Fibroblast of skin of back (primary cell): Measurements from ENCODE around the gene FLNA.
"Not testable (repeated sequence)": the region's sequence is repeated elsewhere in the genome, so short reads cannot be mapped to it uniquely, and the experiment has no call there.

ENCODE experiments used
- DNase-seq: peaks from one replicate; pipeline ENCODE4 v3.0.0-alpha.2; 2013

Gene FLNA

DNA sequence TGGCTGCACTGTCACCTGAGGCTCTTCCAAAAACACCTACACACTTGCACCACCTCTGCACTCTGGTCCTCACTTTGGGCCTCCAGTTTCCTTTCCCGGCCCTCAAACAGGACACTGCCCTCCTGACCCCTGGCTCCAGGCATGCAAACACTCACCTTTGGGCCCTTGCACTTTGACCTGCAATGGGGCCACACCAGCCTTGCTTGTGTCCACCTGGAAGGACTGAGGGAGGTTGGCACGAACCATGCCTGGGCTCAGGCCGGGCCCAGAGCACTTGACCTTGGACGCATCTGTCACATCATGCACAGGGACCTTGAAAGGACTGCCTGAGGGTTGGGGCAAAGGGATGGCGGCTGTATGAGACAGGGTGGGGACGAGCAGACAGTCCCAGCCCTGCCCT is 15.6 kb downstream of the FLNA start:
- DNase-seq: no peak

DNA sequence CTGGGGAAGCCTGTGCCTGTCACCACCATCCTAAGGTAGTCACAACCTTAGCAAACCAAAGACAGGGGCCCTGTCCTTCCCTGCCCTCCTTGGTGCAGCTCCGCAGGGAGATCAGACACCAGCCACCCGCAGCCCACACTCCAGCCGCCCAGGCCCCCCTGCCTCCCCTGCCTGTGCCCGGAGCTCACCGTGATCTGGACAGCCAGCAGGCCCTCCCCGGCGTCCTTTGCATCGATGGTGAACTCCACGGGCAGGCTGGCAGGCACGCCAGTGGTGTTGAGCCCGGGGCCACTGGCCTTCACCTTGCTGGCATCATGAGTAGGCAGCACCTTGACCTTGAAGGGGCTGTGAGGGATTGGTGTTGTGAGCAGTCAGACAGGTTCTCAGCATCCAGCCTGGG is 16.4 kb downstream of the FLNA start:
- DNase-seq: no peak

DNA sequence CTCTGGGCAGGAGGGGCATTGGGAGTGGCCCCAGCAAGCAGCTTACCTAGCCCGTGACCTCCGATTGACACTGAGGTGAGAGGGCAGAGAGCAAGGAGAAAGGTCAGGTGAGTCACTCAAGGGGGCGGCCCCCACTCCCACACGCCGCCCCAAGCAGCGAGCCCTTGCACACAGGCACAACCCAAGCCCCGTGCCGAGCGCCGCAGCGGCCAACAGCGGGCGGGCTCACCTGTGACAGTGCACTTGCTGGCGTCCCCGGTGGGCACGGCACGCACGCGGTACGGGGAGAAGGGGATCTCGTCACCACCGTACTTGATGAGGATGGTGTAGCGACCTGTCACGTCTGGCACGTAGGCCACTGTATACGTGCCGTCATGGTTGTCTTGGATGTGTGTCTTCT is 17.2 kb downstream of the FLNA start:
- DNase-seq: no peak

DNA sequence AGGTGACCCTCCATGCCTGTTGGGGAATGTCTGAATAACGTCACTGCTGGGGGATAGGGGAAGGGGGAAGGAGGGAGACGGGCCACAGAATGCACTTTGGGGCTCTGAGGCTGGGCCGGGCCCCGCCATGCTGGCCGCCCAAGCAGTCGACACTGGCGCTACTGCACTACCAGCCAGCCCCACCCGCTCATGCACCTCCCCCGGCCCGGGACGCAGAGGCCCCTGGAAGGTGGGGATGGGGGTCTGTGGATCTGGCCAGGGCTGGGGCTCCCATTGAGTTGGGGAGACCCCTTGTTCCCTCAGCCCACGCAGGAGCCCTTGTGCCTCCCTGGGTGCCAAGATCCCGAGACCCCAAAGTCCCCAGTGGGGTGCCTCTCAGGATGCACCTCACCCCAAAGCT is 17.8 kb downstream of the FLNA start:
- DNase-seq: no peak

DNA sequence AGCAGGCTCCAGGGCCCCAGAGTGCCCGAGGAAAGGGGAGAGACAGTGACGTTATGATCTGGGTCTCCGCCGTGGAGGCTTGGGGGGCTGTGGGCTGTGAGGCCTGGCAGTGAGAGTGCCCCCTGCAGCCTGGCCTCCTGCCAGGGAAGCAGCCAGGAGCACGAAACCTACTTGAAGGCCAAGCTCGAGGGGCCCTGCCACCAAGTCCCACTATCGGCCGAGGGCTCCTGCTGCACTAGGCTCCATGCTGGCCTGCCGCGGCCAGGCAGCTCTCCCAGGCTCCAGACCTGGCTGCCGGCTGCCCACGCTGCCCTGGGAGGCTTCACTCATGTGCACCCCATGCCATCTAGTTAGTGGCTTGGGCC is 18.7 kb downstream of the FLNA start:
- DNase-seq: no peak

DNA sequence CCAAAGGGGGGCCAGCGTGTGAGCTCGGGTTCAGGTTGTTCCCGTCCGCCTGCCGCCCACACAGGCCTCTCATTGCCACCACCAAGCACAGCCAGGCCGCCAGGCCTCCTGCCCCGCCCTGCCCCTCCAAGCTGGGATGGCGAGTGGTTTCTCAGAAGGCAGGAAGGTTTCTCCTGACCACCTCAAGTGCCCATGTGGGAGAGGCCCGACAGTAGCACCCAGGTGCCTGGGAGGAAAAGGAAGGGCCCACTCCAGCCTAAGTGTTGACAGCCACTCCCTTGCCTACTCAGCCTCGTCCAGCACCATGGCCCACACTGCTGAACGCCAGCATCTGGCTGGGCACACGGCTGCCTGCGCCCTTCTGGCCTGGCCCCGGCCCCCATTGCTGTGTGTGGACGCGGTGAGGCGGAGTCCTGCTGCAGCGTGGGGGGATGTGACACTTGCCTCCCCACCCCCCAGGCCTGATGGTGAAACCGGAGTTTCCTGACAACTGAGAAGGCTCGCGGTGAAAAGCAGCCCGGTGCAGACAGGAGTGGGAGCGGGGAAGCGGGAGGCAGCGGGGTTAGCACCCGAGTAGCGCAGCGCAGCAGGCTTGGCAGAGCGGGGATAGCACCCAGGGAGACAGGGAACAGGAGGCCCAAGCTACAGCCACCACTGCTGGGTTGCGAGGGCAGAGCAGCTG is 19.2 kb downstream of the FLNA start:
- DNase-seq: no peak

DNA sequence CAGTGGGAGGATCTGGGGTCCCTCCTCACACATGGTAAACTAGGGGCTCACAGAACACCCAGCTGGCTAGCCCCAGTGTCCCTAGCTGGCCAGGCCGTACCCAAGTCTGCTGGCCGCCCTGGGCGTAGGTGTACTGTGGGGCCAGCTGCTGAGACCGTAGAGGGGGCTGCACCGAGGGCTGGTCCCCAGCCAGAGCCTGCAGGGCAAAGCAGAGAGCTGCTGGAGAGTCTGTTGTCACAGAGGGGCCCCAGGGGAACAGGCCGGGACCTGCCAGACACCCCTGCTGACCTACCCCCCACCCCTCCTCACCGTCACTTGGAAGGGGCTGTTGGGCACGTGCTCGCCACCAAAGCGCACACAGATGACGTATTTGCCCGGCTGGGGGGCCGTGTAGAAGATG is 19.9 kb downstream of the FLNA start:
- DNase-seq: no peak

DNA sequence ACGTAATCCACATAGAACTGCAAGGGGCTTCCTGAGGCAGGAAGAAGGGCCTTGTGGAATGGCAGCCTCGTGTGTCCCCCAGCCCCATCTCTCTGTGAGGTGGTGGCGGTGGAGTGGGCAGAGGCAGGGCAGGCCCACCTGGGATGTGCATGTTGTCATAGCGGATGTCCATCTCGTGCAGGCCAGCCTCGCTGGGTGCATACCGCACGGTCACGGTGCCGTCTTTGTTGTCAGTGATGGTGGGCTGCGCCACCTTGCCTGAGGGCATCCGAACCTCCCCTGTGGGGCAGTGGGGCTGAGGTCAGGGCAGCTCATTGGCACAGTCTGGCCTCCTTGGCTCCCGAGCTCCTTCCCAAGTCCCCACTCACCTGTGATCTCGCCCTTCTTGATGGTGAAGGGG is 20.4 kb downstream of the FLNA start:
- no peak for DNase-seq

DNA sequence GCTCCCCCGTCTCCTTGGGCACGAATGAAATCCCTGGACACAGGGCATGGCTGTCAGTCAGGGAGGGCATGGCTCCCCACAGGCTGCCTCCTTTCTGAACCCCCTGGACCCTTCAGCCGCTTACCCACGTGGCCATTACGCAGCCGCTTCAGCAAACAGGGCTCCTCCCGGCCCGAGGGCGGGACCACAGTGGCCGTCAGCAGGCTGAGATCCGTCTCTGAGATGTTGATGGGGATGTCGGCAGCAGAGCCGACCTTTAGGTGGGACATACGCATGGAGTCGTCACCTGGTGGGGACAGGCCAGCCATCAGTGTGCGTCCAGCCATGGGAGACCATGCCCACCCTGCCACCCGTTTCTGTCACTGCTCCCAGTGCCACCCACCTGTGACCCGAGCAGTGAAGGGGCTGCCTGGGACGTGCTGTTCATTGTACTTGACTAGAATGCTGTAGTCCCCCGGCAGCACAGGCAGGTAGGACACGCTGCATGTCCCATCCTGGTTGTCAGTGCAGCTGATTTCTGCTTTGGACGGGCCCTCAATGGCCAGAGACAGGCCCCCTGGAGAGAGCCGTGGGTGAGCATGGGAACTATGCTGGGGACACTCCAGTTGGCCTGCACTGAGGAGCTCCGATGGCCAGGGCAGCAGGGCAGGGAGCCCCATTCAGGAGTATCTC is 21.1 kb downstream of the FLNA start:
- DNase-seq: peak; percentile 0

DNA sequence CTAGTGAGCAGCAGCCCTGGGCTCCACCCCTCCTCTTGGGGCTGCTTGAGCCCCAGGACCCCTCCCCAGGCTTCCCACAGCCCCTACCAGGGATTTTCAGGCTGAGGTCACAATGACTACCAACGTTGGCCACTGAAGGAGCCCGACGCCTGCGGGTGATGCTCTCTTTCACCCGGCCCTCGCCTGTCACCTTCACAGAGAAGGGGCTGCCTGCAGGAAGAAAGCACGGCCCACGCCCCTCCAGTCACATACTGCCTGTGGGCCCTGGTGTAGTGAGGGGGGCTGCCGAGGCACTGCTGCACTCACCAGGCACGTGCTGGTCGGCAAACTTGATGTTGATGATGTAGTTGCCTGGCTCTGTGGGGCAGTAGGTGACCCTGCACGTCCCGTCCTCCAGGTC is 22.0 kb downstream of the FLNA start:
- DNase-seq: peak; percentile 0

DNA sequence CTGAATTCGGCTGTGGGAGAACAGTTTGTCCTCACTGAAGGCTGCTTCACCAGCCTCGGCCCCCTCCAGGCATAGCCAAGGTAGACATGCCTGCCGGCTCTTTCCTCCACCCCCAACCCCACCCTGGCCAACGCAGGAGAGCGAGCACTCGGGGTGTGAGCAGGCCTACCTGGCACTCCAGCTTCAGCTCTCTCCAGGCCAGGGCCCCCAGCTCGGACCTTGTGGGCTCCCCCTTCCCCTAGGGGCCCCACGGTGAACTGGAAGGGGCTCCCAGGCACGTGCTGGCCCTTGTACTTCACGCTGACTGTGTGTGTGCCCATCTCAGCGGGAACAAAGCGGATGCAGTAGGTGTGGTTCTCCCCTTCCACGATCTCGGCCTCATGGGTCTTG is 22.4 kb downstream of the FLNA start:
- DNase-seq: no peak

DNA sequence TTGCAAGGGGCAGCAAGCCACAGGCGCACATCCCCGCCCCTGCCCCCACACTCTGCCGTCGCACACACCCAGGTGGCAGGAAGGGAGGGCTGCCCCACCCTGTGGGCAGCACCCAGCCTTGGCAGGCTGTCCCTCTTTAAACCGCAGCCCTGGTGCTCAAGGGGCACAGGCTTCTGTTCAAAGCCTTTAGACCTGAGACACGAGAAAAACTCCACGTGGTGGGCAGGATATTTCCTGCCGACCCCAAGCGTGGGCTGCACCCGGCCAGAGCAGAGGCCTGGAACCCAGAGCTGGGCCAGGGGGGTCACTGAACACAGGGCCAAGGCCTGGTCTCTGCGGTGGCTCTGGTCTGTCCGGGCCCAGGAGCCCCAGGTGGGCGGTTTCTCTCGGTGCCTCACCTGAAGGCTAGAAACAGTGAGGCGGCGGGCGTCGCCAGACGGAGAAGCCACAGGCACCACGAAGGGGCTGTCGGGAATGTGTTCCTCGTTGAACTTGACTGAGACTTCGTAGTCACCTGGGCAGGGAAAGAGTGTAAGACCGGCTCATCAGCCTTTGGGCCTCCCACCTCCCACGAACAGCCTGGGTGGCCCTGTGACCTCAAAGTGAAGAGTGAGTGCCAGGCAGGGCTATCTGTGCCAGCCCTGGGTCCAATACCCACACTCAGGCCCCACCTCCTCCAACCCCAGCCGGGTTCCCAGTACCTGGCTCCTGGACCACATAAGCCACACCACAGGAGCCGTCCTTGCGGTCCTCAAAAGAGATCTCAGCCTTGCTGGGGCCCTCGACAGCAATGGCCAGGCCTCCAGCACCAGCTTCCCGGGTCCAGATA is 23.0 kb downstream of the FLNA start:
- DNase-seq: peak; percentile 1

DNA sequence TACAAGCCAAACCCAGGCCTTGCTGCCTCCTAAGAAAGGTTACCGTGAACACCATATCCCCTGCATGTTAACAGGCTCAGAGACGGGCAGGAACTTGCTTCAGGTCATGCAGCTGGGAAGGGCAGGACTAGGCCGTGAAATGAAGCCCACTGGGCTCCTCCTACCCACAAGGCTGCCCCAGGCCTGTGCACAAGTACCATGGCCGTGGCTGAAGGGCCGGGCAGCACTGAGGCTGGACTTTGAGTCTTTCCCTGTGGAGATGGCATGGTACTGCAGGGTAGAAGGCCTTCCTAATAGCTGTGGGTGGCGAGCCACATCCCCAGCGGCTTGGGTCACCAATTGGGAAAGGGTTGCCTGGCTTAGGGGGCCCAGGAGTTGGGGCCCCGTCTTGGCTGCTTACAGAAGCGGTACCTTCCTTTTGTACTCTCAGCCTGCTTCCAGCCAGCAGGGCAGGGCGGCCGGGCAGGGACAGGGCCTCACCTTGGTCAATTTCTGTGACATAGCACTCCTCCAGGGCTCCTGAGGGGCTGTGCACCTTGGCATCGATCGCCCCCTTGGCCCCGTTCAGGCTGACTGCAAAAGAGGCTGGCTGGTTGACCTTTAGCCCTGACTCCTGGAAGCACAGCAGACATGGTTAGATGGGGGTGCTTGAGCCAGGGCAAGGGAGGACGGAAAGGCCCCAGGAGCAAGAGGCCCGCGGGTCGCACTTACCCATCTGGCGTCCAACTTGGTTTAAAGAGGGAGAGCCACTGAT is 23.8 kb downstream of the FLNA start:
- peak; percentile 7 for DNase-seq

DNA sequence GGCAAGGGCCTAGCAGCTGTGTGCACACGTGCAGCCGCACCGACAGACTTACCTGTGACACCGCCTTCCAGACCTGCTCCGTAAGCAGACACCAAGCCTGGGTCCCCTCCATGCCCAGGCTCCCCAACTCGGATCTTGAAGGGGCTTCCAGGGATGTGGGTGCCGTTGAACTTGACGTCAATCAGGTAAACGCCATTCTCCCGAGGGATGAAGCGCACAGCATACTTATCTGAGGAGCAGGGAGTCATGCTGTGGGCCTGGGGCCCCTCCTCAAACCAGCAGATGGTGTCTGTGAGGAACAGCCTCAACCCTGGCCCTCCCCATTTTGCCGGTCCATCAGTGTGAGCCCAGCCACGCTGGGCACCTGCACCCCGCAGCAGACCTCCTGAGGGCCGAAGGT is 24.5 kb downstream of the FLNA start:
- DNase-seq: peak; percentile 5

DNA sequence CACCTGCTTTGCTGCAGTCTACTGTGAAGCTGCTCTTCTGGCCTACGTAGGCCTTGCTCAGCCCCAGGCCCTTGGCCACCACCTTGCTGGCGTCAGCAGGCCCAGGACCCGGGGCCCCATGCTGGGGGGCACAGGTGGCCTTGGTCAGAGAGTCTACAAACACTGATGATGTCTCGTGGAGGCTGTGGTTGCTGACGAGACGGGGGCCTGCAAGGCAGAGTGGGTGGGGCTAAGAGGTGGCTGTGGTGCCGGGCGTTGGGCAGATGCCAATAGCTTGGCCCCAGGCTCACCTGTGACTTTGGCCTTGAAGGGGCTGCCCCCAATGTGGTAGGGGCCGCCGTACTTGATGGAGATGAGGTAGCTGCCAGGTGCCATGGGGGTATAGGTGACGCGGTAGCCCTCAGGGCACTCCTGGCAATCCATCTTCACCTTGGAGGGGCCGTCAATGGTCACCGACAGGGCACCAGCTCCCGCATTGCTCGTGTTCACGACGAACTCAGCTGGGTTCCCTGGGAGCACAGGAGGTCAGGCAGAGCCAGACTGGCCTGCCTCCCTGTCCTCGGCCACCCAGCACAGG is 25.0 kb downstream of the FLNA start:
- peak; percentile 8 for DNase-seq

DNA sequence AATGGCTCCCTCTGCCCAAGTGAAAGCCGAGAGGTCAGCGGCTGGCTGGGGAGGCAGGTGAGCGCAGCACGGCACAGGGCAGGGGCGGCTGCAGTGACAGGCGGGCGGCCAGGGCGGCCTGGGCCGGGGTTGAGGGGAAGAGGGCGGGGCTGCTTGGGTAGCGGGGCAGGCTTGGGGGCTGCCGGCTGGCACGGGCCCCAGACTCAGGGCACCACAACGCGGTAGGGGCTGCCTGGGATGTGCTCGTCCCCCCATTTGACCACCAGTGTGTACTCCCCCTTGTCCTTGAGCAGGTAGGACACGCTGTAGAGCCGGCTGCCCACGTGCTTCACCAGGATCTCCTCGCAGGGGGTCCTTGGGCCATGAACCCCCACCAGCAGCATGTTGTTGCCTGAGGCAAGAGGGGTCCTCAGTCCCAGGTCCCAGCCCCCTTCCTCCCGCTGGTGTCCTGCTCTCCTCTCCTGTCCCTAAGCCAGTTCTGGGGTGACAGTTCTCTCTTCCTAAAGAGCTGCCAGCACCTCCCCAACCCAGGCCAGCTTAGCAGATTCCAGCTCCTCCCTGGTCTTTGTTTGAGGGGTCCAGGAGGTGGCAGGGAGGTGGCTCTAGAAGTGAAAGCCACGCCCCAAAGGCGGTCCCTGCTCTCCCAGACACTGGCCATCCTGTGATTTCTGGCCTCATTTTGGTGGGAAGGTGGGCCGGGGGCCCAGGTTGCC is 25.6 kb downstream of the FLNA start:
- DNase-seq: peak; percentile 13

DNA sequence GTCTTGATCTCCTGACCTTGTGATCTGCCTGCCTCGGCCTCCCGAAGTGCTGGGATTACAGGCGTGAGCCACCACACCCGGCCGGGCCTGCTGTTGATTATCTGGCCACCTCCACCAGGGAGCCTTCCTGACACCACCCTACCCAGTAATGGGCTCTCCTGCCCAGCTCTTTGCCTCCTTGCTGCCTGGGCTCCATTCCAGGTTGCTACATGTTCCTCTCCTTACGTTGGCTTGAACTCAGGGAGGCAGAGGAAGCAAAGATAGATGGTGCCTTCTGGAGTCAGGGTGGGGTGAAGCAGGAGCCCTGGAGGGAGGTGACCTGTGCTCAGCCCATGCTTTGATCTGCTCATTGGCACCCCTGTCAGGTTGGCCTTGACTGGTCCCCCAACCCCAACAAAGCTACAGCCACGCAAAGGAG is 26.3 kb downstream of the FLNA start:
- DNase-seq: peak; percentile 38

DNA sequence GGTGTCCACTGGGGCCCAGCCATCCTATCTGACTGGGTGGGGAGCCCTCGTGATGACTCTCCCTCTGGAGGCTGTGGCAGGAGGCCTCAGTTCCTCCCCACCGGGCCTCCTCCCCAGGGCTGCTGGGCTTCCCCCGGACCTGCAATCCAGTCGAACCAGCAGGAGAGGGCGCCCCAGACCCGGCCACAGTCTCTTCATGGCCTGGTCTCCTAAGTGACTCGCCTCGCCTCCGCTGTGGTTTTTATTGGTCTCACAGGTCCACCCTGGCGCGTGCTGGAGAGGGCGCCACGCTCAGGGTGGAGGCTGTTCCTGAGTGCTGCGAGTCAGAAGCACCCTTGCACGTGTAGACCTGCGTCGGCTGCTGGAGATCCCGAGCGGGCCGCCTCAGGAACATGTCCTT is 30.8 kb downstream of the FLNA start:
- DNase-seq: not testable (repeated sequence)

DNA sequence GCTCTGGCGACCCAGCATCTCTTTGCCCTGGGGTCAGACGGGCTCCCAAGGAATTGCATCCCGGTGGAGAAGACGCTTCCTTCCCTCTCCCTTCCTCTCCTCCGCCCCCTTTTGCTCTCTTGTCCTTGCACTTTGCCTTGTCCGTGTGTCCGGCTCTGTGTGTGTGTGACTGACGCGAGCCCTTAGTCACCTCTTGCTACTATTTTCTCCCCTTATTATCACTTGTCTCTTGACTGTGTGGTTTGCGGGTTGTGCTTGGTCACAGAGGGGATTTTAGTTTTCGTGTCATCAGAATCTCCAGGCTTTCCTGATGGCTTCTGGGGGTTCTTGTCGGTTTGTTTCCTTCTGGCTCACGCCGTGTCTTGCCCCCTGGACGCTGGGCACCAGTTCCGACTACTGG is 31.4 kb downstream of the FLNA start:
- DNase-seq: not testable (repeated sequence)

DNA sequence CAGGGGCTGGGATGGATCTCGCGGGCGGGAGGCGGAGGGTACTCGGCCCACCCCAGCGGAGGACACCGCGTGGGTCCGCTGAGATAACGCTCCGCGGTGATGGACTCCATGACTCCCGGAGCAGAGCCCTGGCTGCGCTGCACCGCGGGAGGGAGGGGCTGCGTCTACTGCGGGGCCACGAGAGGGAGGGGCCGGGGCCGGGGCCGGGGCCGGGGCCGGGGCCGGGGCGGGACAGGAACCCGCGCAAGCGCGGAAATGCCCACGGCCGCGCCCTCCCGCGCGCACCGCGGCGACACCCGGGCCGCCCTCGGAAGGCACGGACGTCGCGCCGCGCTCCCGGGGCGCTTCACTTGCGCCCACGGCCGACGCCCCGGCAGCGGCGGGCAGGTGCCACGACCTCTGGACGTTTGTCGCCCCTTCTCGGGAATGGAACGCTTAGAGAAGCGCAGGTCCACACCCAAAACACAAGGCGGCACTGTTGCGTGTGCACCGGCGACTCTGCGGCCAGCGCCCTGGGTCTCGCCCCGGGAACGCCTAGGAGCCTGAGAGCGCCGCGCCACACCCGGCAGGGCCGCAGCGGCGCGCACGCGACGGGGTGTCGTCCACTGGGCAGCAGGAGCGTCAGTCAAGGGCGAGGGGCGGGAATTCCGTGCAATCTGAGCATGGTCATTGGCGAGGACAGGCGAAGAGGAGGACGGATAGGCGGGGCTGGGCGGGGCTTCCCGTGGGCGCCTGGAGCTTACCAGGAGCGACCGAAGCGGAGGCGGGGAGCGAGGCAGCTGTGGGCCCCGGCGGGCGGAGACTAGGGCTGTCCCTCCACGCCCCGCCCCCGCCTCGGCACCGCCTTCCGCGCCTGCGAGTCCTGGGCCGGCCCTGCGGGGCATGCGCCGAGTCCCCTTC is 32.8 kb downstream of the FLNA start:
- DNase-seq: not testable (repeated sequence)

DNA sequence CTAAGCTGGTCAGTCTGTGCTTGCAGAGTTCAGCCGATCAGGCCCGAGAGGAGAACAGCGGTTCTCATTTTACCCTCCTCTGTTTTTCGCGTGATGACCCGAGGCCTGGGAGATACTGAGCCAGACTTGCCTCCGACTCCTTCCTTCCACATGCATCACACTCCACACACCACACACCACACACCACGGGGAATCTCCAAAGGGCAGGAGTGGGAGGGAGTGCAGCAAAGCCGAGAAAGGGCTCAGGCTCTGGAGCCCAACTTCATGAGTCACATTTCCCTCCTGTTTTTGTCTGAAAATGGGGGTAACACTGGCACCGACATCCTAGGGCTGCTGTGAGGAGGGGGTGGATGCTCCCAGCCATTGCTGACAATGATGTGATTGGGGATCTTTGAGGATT is 39.9 kb downstream of the FLNA start:
- DNase-seq: no peak
